Spleen (tissue), 11 donors: ENCODE results near the gene P2RX7. TPM values are rescaled to one million over a fixed set of nuclear protein-coding genes. Genes with fewer than 3 reads are reported as not detected.

ENCODE experiments used
- DNase-seq: peaks from one replicate; pipeline ENCODE4 v3.0.0-alpha.2; 2020
- H3K27ac ChIP-seq, 8 donors: fragments of 200-600 bp; sonication (generic) in 7 of 8; 1 replicate in 4 of 8; 2 replicates in 4 of 8; pipeline versions ENCODE4 v1.5.0 to v1.8.0; 2016 to 2021; ENCODE audit warnings: inconsistent platforms in 4 of 8, mild to moderate bottlenecking in 4 of 8, moderate library complexity in 1 of 8
- H3K27me3 ChIP-seq, 7 donors: fragments of 200-600 bp; sonication (generic) in 6 of 7; replicated peaks in 1 of 7; 1 replicate in 4 of 7; 2 replicates in 3 of 7; pipeline versions ENCODE4 v1.5.0 to v1.8.0; 2016 to 2021; ENCODE audit warnings: inconsistent platforms in 3 of 7, mild to moderate bottlenecking in 1 of 7
- H3K36me3 ChIP-seq, 6 donors: fragments of 200-600 bp; sonication (generic) in 5 of 6; 1 replicate in 4 of 6; 2 replicates in 2 of 6; pipeline versions ENCODE4 v1.5.0 to v1.8.0; 2016 to 2021; ENCODE audit warnings: inconsistent platforms in 2 of 6
- H3K4me1 ChIP-seq, 6 donors: fragments of 200-600 bp; sonication (generic) in 5 of 6; 1 replicate in 3 of 6; 2 replicates in 3 of 6; pipeline versions ENCODE4 v1.5.0 to v1.8.0; 2016 to 2021; ENCODE audit warnings: inconsistent platforms in 3 of 6
- H3K4me3 ChIP-seq, 8 donors: fragments of 200-600 bp; sonication (generic) in 7 of 8; 1 replicate in 4 of 8; 2 replicates in 4 of 8; pipeline versions ENCODE4 v1.5.0 to v1.8.0; 2016 to 2021; ENCODE audit warnings: inconsistent platforms in 4 of 8, mild to moderate bottlenecking in 4 of 8, moderate library complexity in 2 of 8
- H3K9me3 ChIP-seq, 8 donors: fragments of 200-600 bp; sonication (generic) in 7 of 8; 1 replicate in 4 of 8; 2 replicates in 4 of 8; pipeline versions ENCODE4 v1.5.0 to v1.8.0; 2016 to 2021; ENCODE audit warnings: inconsistent platforms in 4 of 8
- CTCF ChIP-seq, 11 experiments: fragments of 200-600 bp in 7 of 11; fragments of 450-650 bp in 4 of 11; sonication (generic) in 4 of 11; IDR thresholded peaks in 8 of 11; conservative IDR thresholded peaks in 3 of 11; 1 replicate in 7 of 11; 2 replicates in 4 of 11; pipeline versions ENCODE4 v1.4.0 to v1.8.0; 2016 to 2021; ENCODE audit warnings: antibody characterized with exemption in 11 of 11, inconsistent platforms in 4 of 11, mild to moderate bottlenecking in 1 of 11
- POLR2A ChIP-seq, 3 donors: fragments of 450-650 bp; IDR thresholded peaks; one replicate each; pipeline ENCODE4 v1.5.1; 2017; ENCODE audit warnings: antibody characterized with exemption in 3 of 3, mild to moderate bottlenecking in 1 of 3
- POLR2AphosphoS5 ChIP-seq, 3 donors: sonication (generic); formaldehyde crosslinking; IDR thresholded peaks; one replicate each; pipeline ENCODE4 v1.5.1; 2017; ENCODE audit warnings: antibody characterized with exemption in 3 of 3
- WGBS, 5 donors: extraction: QIAGEN DNeasy Blood & Tissue Kit in 3 of 5; methylation state at CpG; one replicate each; pipeline versions ENCODE4 v1.1.5 to v1.1.7; 2013 to 2018; 5-methylcytosine and 5-hydroxymethylcytosine counted together
- intact Hi-C: fragments of 100-400 bp; cut with DNase I; formaldehyde crosslinking; loops from one replicate; pipeline ENCODE4 v1.15.0; 2023; ENCODE audit warnings: low total_unique reads
- polyA plus RNA-seq, 3 donors: library from polyadenylated mRNA; stranded (reverse); fragments of 200-250 nt; gene quantifications; one replicate each; pipeline ENCODE4 v1.2.1, GENCODE V29; 2013
- total RNA-seq, 7 donors: library from RNA; depleted of rRNA in 3 of 7; stranded (reverse); fragments of >200 nt in 3 of 7; fragmentation: NEBNext Ultra II Directional in 4 of 7; extraction: Animal tissue kit (Norgen Biotek cat#: 25700) in 4 of 7; gene quantifications; one replicate each; pipeline versions ENCODE4 v1.1.0 to v1.2.1, GENCODE V29; 2016 to 2021
- donor health status: healthy with polysubstance abuse.
- donor health status: DM: no; HTN: no; CAD: no; lungs with moderate emphysema.
- donor health status: DM: no; HTN: no; CAD: no.
- donor health status: Bipolar disorder and iron deficiency.
- donor health status: healthy.
- donor health status: DM: no; HTN: no; CAD: no.
- donor health status: DM: yes; HTN: yes; CAD: no.

Gene P2RX7
- total and polyA plus RNA-seq, 10 donors: 1.8 to 12.3 (median 9.0) TPM

GRCh38 chr12:121138284-121138683, 5.6 kb downstream of the P2RX7 start:
- Histone ChIP-seq H3K4me1 (peaks cover 6 to 34% (median 17%) of the 10 kb centered on the region in 6 donors), H3K27me3 (no peaks in the 10 kb centered on the region), H3K9me3 (no peaks in the 10 kb centered on the region), H3K4me3 (no peak overlapping the region), H3K27ac (no peak overlapping the region), H3K36me3 (peaks cover 0 to 6% (median 0%) of the 10 kb centered on the region in 6 donors)
- intact Hi-C loops: no loop called here
- WGBS, 5 donors: 74 to 85% (median 80%) methylated on average over 5 of the region's 5 CpGs
- TF ChIP-seq POLR2AphosphoS5 (IDR thresholded peaks at IDR 0.05): no peak
- TF ChIP-seq POLR2A (IDR thresholded peaks at IDR 0.05): no peak
- no peak for TF ChIP-seq CTCF (IDR thresholded peaks at IDR 0.05 in 8 of 11, conservative IDR thresholded peaks at IDR 0.05 in 3 of 11)
- no peak for DNase-seq

GRCh38 chr12:121139286-121139685, 6.6 kb downstream of the P2RX7 start:
- Histone ChIP-seq H3K9me3 (no peaks in the 10 kb centered on the region), H3K4me1 (peaks cover 4 to 34% (median 16%) of the 10 kb centered on the region in 6 donors), H3K27ac (no peak overlapping the region), H3K36me3 (peaks cover 0 to 6% (median 0%) of the 10 kb centered on the region in 6 donors), H3K4me3 (no peak overlapping the region), H3K27me3 (no peaks in the 10 kb centered on the region)
- no peak for TF ChIP-seq POLR2A (IDR thresholded peaks at IDR 0.05)
- TF ChIP-seq CTCF (IDR thresholded peaks at IDR 0.05 in 8 of 11, conservative IDR thresholded peaks at IDR 0.05 in 3 of 11): no peak
- TF ChIP-seq POLR2AphosphoS5 (IDR thresholded peaks at IDR 0.05): no peak
- WGBS, 5 donors: 89 to 99% (median 96%) methylated on average over 5 of the region's 5 CpGs
- no peak for DNase-seq
- intact Hi-C loops: no loop called here

GRCh38 chr12:121142171-121142950, 9.7 kb downstream of the P2RX7 start:
- H3K36me3 ChIP-seq: peaks cover 0 to 6% (median 0%) of the 10 kb centered on the region in 6 donors
- H3K27me3 ChIP-seq: no peaks in the 10 kb centered on the region
- TF ChIP-seq CTCF (IDR thresholded peaks at IDR 0.05 in 8 of 11, conservative IDR thresholded peaks at IDR 0.05 in 3 of 11): no peak
- TF ChIP-seq POLR2A (IDR thresholded peaks at IDR 0.05): no peak
- no peak for TF ChIP-seq POLR2AphosphoS5 (IDR thresholded peaks at IDR 0.05)
- peak overlapping the region in 2 of 8 donors; percentile 75 to 85 for H3K27ac ChIP-seq
- H3K4me3 ChIP-seq: no peak overlapping the region
- WGBS, 5 donors: 85 to 97% (median 96%) methylated on average over 11 of the region's 11 CpGs
- peaks cover 0 to 31% (median 17%) of the 10 kb centered on the region in 6 donors for H3K4me1 ChIP-seq
- H3K9me3 ChIP-seq: no peaks in the 10 kb centered on the region
- intact Hi-C loops: no loop called here
- no peak for DNase-seq

- no peak for TF ChIP-seq POLR2AphosphoS5 (IDR thresholded peaks at IDR 0.05)
- no peak for TF ChIP-seq CTCF (IDR thresholded peaks at IDR 0.05 in 8 of 11, conservative IDR thresholded peaks at IDR 0.05 in 3 of 11)
- no peak for TF ChIP-seq POLR2A (IDR thresholded peaks at IDR 0.05)
- Histone ChIP-seq H3K27me3 (no peaks in the 10 kb centered on the region), H3K27ac (peak overlapping the region in 6 of 8 donors; percentile 10 to 85 (median 71)), H3K4me3 (no peak overlapping the region), H3K9me3 (no peaks in the 10 kb centered on the region), H3K4me1 (peaks cover 0 to 31% (median 17%) of the 10 kb centered on the region in 6 donors), H3K36me3 (peaks cover 0 to 7% (median 0%) of the 10 kb centered on the region in 6 donors)
- intact Hi-C loops: no loop called here
- WGBS, 5 donors: 43 to 83% (median 67%) methylated on average over 3 of the region's 3 CpGs
- DNase-seq: no peak
These were observed 11.8 kb downstream of the P2RX7 start for GRCh38 chr12:121144416-121144914.
